Measurements from ENCODE around the gene UBE2L5.

UBE2L5 gene

GRCh38 chr13:30473675-30474074 is 51.4 kb downstream of the UBE2L5 start:
- TF ChIP-seq, protein P1, sequence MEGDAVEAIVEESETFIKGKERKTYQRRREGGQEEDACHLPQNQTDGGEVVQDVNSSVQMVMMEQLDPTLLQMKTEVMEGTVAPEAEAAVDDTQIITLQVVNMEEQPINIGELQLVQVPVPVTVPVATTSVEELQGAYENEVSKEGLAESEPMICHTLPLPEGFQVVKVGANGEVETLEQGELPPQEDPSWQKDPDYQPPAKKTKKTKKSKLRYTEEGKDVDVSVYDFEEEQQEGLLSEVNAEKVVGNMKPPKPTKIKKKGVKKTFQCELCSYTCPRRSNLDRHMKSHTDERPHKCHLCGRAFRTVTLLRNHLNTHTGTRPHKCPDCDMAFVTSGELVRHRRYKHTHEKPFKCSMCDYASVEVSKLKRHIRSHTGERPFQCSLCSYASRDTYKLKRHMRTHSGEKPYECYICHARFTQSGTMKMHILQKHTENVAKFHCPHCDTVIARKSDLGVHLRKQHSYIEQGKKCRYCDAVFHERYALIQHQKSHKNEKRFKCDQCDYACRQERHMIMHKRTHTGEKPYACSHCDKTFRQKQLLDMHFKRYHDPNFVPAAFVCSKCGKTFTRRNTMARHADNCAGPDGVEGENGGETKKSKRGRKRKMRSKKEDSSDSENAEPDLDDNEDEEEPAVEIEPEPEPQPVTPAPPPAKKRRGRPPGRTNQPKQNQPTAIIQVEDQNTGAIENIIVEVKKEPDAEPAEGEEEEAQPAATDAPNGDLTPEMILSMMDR (IDR thresholded peaks at IDR 0.05; ENCODE audit: extremely low read depth, insufficient read depth, missing control alignments): no peak
- DNase-seq (ENCODE audit: low spot score): no peak
- in situ Hi-C loops (cut with MboI; ENCODE audit: low pct_unique_long_range_greater_than_20kb, low sequenced_read_pairs, unreplicated experiment): no loop called here

GRCh38 chr13:30477346-30478195 is 55.3 kb downstream of the UBE2L5 start:
- in situ Hi-C loops (cut with MboI; ENCODE audit: low pct_unique_long_range_greater_than_20kb, low sequenced_read_pairs, unreplicated experiment): no loop called here
- TF ChIP-seq, protein P1 (IDR thresholded peaks at IDR 0.05; ENCODE audit: extremely low read depth, insufficient read depth, missing control alignments): no peak
- DNase-seq (ENCODE audit: low spot score): peak; percentile 58

Data from GM13977 (cell line).